ENCODE data around the gene EFCAB9.

DNA sequence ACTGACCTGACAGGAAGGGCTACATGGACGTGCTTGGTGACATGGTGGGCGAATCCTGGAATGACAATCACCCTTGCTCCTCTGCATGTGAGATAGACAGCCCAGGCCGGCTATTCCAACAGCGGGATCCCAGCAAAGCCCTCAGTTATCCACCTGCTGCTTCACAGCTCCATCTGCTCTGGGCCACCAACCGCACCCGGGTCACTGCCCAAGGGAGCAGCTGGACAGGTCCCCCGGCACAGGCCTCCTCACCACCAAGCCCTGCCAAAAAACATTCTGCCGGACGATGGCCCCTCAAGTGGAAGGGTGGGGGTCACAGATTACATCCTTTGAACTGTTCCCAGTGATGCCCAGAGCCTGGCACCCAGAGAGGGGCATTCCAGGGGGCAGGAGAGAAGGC is 45.6 kb upstream of the EFCAB9 start:
- TF ChIP-seq CTCF (IDR thresholded peaks at IDR 0.05; ENCODE audit: poor library complexity, severe bottlenecking) = no peak
- TF ChIP-seq EZH2 (IDR thresholded peaks at IDR 0.05; ENCODE audit: borderline replicate concordance, insufficient read depth, low read length, poor library complexity, severe bottlenecking) = no peak
- no peak for TF ChIP-seq SMC3 (conservative IDR thresholded peaks at IDR 0.05; ENCODE audit: poor library complexity)
- no peak for TF ChIP-seq POLR2AphosphoS5 (IDR thresholded peaks at IDR 0.05)

Measured in neural cell (in vitro differentiated cells).